ENCODE measurements around the gene SOX11.

DNA sequence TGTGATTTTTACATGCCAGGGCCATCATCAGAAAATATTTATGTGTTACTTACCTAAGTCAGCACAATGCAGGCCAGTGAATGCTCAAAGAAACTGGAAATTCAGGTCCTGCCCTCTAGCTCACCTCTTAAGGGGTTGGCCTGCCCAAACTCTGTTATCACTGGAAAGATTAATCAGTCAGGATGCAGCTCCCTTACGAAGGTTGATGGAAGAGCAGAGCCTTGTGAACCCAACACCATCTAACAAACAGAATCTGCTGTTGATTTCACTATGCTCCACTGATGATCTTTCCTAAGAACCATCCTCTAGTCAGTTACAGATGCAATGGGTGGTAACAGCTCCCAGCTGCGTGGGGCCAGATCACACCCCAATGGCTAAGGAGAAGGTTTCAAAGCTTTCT, 38.2 kb downstream of the SOX11 start:
- TF ChIP-seq, protein P1, sequence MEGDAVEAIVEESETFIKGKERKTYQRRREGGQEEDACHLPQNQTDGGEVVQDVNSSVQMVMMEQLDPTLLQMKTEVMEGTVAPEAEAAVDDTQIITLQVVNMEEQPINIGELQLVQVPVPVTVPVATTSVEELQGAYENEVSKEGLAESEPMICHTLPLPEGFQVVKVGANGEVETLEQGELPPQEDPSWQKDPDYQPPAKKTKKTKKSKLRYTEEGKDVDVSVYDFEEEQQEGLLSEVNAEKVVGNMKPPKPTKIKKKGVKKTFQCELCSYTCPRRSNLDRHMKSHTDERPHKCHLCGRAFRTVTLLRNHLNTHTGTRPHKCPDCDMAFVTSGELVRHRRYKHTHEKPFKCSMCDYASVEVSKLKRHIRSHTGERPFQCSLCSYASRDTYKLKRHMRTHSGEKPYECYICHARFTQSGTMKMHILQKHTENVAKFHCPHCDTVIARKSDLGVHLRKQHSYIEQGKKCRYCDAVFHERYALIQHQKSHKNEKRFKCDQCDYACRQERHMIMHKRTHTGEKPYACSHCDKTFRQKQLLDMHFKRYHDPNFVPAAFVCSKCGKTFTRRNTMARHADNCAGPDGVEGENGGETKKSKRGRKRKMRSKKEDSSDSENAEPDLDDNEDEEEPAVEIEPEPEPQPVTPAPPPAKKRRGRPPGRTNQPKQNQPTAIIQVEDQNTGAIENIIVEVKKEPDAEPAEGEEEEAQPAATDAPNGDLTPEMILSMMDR (IDR thresholded peaks at IDR 0.05) = no peak
- no peak for TF ChIP-seq POLR2A (IDR thresholded peaks at IDR 0.05)

Measured in testis (tissue), 2 donors.